ENCODE results near the gene MAN2B1. TPM values are rescaled to one million over a fixed set of nuclear protein-coding genes. Genes with fewer than 3 reads are reported as not detected.

The MAN2B1 gene
- 13.7 to 25.0 TPM (median 23.7 TPM) in 5 replicates for total RNA-seq (2022; extraction: Qiagen RNA extraction)

DNA sequence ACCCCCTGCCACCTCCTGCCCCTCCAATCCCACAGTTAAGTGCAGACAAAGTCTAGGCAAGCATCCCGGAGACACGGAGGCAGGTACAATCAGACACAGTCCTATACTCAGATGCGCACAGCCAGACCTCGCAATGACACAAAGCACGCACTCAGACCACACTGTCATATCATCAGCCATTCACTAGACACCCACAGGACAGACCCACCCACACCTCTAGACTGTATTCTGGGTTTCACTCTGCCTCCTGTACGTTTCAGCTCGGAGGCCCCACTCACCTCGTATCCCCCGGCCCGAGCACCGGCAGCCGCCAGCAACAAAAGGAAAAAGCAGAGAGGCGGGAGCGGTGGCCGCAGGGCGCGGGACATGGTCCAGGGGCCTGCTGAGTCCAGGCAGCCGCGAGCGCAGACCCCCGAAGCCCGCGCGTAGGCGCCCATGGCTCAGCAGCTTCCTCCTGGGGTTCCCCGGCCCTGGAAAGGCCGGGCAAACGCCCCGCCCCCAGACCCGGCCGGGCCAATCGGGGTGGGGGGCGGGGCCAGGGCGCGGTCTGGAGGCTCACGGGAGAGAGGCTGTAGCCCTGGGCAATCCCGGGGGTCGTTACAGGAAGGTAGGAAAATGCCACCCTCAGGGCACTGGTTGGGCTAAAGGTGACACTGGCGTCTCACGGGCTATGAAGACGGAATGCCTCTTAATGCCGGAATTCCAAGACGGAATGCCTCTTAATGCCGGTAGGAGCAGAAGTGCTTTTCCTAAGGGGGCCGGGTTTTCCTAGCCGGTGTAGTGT, at the start of gene MAN2B1, which contains the start of gene WDR83:
Gene MAN2B1, minus strand, starts transcription at position 478 of the 784 bp plus-strand sequence. Its CDS starts 41 bp downstream, at position 437.
Gene WDR83, plus strand, starts transcription at position 543 of the 784 bp plus-strand sequence. CDS start 2,984 bp downstream, outside the sequence.

DNA sequence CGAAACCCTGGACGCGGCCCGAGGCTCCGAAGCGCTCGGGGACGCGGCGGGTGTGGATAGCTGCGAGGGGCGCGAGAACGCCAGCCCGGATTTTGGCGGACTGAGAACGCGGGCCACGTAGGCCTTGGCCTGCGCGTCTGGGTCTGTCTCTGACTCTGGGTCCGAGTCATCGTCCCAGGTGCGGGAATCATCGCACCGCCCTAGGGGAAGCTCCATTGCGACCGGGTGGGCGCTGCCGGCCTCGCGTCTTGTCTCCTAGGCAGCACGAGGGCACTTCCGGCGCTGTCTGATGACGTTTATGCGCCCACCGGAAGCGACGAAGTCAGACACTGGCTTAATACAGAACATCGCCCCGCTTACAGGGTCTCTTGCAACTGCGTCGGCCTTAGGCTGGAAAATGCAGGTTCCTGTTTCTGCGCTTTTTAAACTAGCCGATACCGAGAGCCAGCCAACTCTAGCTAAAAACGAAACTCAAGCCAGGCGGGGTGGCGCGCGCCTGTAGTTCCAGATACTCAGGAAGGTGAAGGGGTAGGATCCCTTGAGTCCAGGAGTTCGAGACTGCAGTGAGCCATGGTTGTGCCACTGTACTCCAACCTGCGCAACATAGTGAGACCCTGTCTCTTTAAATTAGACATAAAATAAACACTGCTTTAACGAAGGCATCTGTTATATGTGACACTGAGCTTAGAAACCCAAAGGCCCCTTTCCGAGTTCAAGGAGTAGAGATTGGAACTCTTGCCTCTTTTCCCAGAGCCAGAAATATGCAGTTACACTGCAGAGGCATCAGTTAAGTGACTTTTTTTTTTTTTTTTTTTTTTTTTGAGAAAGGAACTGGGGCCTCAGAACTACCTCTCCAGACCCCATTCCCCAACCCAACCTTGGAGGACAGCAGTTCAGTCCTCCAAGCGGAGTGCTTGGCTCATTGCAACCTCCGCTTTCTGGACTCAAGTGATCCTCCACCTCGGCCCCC, 30.1 kb upstream of the MAN2B1 start, which contains the start of gene FBXW9:
Gene FBXW9, minus strand, starts transcription at position 266 of the 970 bp plus-strand sequence. Its CDS starts 50 bp downstream, at position 216.

DNA sequence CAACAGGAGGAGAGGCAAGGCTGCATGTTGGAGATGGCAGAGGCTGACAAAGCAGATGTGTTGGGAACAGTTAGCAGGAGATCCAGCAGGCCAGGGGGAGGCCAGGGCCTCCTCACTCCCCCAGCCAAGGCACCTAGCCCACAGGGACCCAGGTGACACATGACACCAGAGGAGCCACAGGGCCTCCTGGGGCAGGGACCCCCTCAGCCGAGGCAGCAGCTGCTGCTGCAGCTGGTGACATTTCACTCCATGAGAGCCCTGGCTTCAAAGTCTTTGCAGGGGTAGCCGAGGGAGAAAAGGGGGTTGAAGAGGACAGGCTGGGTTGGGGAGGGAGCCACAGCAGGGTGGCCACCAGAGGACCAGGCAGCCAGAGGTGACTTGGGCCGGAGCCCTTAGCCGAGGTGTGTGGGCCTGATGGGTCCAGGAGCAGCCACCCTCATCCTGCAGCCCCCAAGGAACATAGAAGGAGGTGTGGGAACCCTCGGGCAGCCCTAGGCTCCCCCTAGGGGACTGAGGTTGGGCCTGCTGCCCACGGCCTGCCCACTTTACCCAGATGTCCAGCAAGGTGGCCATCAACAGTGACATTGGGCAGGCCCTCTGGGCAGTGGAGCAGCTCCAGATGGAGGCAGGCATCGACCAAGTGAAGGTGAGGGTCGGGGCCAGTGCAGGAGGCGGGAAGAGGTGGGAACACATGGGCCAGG, 21.1 kb upstream of the MAN2B1 start, which contains the start of gene GNG14:
Gene GNG14, plus strand, starts transcription at position 503 of the 701 bp plus-strand sequence. Its CDS starts 51 bp downstream, at position 554.

DNA sequence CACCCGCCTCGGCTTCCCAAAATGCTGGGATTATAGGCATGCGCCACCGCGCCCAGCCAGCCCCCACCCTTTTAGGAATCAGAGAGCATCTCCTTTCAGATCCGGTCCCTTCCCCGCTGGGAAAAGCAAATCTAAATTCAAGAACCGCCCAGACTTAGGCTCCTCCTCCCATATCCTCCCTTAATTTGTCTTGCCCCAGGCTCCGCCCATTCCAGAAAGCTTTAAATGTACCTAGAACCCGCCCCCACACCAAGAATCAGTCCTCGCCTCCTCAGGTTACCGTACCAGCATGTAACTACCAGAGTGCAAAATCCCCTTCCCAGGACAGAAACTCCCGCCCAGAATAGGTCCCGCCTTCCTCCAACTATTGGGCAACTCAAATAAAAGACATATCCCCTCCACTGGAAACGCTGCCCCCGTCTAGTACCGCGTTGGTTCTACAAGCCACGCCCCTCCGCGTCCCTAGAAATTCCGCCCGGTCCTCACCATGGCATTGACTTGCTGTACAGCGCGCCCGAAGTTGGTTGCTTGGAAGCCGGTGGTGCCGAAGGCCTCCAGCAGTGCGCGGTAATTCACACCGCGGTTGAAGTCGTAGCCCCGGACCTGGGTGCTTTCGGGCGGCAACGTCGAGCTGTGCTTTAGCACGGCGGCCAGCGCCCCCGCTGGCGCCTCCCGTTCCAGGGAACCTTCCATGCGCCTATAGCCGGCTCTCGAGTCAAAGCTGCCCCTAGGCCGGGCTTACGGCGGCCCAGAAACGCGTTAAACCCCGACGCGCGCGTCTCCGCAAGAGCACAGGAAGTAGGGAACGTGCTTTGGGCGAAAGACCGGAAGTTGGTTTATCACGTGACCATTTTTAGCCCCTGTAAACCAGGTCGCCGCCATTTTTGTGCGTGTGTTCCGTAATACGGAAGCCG, 14.8 kb upstream of the MAN2B1 start, which contains the start of gene DHPS:
Gene DHPS, minus strand, starts transcription at position 807 of the 914 bp plus-strand sequence. Its CDS starts 114 bp downstream, at position 693.

DNA sequence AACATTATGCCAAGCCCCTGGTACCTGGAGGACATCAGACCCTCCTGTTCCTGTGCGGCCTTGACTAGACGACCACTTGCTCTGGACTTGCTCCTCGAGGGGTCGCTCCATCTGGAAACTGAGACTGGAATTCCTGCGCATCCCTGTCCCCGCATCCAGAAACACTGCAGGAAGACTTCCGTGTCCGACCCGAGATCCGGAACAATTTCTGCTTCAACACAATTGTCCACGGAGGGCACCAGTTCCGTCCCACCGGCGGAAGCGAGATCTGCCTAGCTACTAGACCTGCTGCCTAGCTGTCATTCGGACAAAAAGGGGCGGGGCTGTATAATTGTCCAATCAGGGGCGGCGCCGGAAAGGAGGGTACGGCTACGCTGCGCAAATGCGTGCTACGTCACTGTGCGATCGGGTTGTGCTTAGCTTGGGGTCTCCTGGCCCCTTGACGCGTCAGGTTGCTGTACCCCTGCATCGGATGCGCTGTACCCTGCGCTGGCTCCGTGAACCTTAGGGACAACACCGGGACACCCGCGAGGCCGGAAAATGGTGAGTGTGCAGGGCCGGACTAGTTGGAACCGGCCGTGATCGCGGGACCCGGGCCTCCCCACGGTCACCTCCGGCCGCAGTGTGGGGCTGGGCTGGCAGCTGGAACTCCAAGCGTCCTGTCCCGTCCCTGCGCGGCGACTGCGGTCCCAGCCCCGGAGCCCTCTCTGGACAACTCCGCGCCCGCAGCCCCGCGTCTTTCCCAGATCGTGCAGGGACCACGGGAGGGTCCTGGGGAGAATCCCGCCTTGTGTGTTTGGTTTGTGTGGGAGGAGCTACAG, 55.8 kb downstream of the MAN2B1 start, which contains the start of the genes ZNF490 and ZNF791:
Gene ZNF490, minus strand, starts transcription at position 274 of the 821 bp plus-strand sequence. Its CDS starts 133 bp downstream, at position 141.
Gene ZNF791, plus strand, starts transcription at position 381 of the 821 bp plus-strand sequence. Its CDS starts 160 bp downstream, at position 541.

Other genes starting within 250 kb of the MAN2B1 start
- 0.79 to 1.3 TPM (median 1.1 TPM) in 5 replicates for gene ZNF443, start 225.7 kb downstream of the MAN2B1 start, total RNA-seq (2022; extraction: Qiagen RNA extraction)
- gene ZNF709, start 181.9 kb downstream of the MAN2B1 start, total RNA-seq (2022; extraction: Qiagen RNA extraction), result 0.02 TPM in 1 of 5 replicates, not detected in the others
- 1.6 to 2.0 TPM (median 1.8 TPM) in 5 replicates for gene ZNF564, start 115.3 kb downstream of the MAN2B1 start, total RNA-seq (2022; extraction: Qiagen RNA extraction)
- 0.65 to 1.1 TPM (median 0.98 TPM) in 5 replicates for gene ZNF490, start 55.9 kb downstream of the MAN2B1 start, total RNA-seq (2022; extraction: Qiagen RNA extraction)
- gene ZNF791, start 55.8 kb downstream of the MAN2B1 start, total RNA-seq (2022; extraction: Qiagen RNA extraction), result 4.9 to 7.1 TPM (median 5.5 TPM) in 5 replicates
- gene WDR83, start 65 bp upstream of the MAN2B1 start, total RNA-seq (2022; extraction: Qiagen RNA extraction), result 8.3 to 9.7 TPM (median 9.3 TPM) in 5 replicates
- gene DHPS, start 15.1 kb upstream of the MAN2B1 start, total RNA-seq (2022; extraction: Qiagen RNA extraction), result 36.5 to 47.0 TPM (median 44.5 TPM) in 5 replicates
- not detected in 5 replicates for gene GNG14, start 21.3 kb upstream of the MAN2B1 start, total RNA-seq (2022; extraction: Qiagen RNA extraction)
- gene FBXW9, start 29.9 kb upstream of the MAN2B1 start, total RNA-seq (2022; extraction: Qiagen RNA extraction), result 9.2 to 12.1 TPM (median 10.9 TPM) in 5 replicates
- 23.9 to 33.4 TPM (median 31.7 TPM) in 5 replicates for gene TNPO2, start 57.2 kb upstream of the MAN2B1 start, total RNA-seq (2022; extraction: Qiagen RNA extraction)
- 165 to 236 TPM (median 222 TPM) in 5 replicates for gene TRIR, start 67.9 kb upstream of the MAN2B1 start, total RNA-seq (2022; extraction: Qiagen RNA extraction)
- 77.5 to 102 TPM (median 93.7 TPM) in 5 replicates for gene GET3, start 70.8 kb upstream of the MAN2B1 start, total RNA-seq (2022; extraction: Qiagen RNA extraction)
- 2.1 to 4.3 TPM (median 3.0 TPM) in 5 replicates for gene BEST2, start 85.0 kb upstream of the MAN2B1 start, total RNA-seq (2022; extraction: Qiagen RNA extraction)
- 7.3 to 12.1 TPM (median 10.7 TPM) in 5 replicates for gene HOOK2, start 108.8 kb upstream of the MAN2B1 start, total RNA-seq (2022; extraction: Qiagen RNA extraction)
- 121 to 230 TPM (median 188 TPM) in 5 replicates for gene JUNB, start 124.7 kb upstream of the MAN2B1 start, total RNA-seq (2022; extraction: Qiagen RNA extraction)
- 0.26 to 0.73 TPM (median 0.53 TPM) in 5 replicates for gene PRDX2, start 135.1 kb upstream of the MAN2B1 start, total RNA-seq (2022; extraction: Qiagen RNA extraction)
- 3.8 to 12.3 TPM (median 7.3 TPM) in 4 of 5 replicates, not detected in the other for gene THSD8, start 135.3 kb upstream of the MAN2B1 start, total RNA-seq (2022; extraction: Qiagen RNA extraction)
- gene RNASEH2A, start 139.8 kb upstream of the MAN2B1 start, total RNA-seq (2022; extraction: Qiagen RNA extraction), result 40.0 to 50.4 TPM (median 46.5 TPM) in 5 replicates
- 0.18 to 0.35 TPM (median 0.26 TPM) in 4 of 5 replicates, not detected in the other for gene RTBDN, start 167.8 kb upstream of the MAN2B1 start, total RNA-seq (2022; extraction: Qiagen RNA extraction)
- 0.92 to 2.2 TPM (median 1.7 TPM) in 5 replicates for gene MAST1, start 171.8 kb upstream of the MAN2B1 start, total RNA-seq (2022; extraction: Qiagen RNA extraction)
- 24.6 to 30.2 TPM (median 28.0 TPM) in 5 replicates for gene DNASE2, start 214.7 kb upstream of the MAN2B1 start, total RNA-seq (2022; extraction: Qiagen RNA extraction)
- 0.11 TPM in 1 of 5 replicates, not detected in the others for gene KLF1, start 220.5 kb upstream of the MAN2B1 start, total RNA-seq (2022; extraction: Qiagen RNA extraction)
- 8.4 to 9.6 TPM (median 8.5 TPM) in 5 replicates for gene GCDH, start 224.4 kb upstream of the MAN2B1 start, total RNA-seq (2022; extraction: Qiagen RNA extraction)

All from A549 treated with dexamethasone at 1 μM for 4 hours (cell line).